Astrocyte (in vitro differentiated cells and primary cell): Measurements from ENCODE around the gene TMEM143.

Experiments used
- EZH2 ChIP-seq: IDR thresholded peaks from 2 replicates; pipeline ENCODE4 v1.6.1; 2012; ENCODE audit warnings: mild to moderate bottlenecking, low read length, inconsistent platforms; ENCODE audit not compliant: insufficient read depth
- TF ChIP-seq, protein P1 (sequence below): IDR thresholded peaks from 2 replicates; pipeline ENCODE4 v1.5.1; 2011; ENCODE audit warnings: low read depth, mild to moderate bottlenecking, inconsistent platforms, low read length, moderate library complexity; ENCODE audit not compliant: insufficient read depth

DNA sequence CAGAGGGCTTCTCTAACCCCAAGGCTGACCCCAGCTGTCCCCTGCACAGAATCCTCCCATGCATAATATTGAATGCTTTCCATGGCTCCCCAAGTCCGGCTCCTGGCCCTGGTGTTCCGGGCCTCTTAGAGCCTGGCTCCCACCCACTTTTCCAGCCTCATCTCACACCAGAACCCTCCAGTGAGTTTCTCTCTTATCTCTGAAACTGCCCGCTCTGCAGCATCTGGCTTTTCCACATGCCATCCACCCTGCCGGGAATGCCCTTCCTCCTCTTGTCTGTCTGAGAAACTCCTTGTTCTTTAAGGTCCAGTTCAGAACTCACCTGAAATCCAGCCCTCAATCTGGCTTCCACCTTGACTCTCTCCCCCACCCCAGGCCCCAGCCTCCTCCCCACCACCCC lies 7.2 kb upstream of the TMEM143 start:
- TF ChIP-seq, protein P1, sequence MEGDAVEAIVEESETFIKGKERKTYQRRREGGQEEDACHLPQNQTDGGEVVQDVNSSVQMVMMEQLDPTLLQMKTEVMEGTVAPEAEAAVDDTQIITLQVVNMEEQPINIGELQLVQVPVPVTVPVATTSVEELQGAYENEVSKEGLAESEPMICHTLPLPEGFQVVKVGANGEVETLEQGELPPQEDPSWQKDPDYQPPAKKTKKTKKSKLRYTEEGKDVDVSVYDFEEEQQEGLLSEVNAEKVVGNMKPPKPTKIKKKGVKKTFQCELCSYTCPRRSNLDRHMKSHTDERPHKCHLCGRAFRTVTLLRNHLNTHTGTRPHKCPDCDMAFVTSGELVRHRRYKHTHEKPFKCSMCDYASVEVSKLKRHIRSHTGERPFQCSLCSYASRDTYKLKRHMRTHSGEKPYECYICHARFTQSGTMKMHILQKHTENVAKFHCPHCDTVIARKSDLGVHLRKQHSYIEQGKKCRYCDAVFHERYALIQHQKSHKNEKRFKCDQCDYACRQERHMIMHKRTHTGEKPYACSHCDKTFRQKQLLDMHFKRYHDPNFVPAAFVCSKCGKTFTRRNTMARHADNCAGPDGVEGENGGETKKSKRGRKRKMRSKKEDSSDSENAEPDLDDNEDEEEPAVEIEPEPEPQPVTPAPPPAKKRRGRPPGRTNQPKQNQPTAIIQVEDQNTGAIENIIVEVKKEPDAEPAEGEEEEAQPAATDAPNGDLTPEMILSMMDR, result no peak
- no peak for TF ChIP-seq EZH2
